OCI-LY3 (cell line): ENCODE measurements around the gene RALBP1.

Experiments
- EZH2phosphoT487 ChIP-seq: fragments of 200-600 bp; shearing (Covaris generic); IDR thresholded peaks from 2 replicates; pipeline ENCODE4 v1.6.1; 2018; ENCODE audit warnings: antibody characterized with exemption, mixed run types, low read depth
- TF ChIP-seq, protein P1 (sequence below): fragments of 200-600, 300-600 bp; sonication (generic); IDR thresholded peaks from 2 replicates; pipeline ENCODE4 v1.5.1; 2014; ENCODE audit warnings: antibody characterized with exemption, low read length, low read depth

GRCh38 chr18:9530226-9531009 lies 55.1 kb downstream of the RALBP1 start:
- TF ChIP-seq, protein P1, sequence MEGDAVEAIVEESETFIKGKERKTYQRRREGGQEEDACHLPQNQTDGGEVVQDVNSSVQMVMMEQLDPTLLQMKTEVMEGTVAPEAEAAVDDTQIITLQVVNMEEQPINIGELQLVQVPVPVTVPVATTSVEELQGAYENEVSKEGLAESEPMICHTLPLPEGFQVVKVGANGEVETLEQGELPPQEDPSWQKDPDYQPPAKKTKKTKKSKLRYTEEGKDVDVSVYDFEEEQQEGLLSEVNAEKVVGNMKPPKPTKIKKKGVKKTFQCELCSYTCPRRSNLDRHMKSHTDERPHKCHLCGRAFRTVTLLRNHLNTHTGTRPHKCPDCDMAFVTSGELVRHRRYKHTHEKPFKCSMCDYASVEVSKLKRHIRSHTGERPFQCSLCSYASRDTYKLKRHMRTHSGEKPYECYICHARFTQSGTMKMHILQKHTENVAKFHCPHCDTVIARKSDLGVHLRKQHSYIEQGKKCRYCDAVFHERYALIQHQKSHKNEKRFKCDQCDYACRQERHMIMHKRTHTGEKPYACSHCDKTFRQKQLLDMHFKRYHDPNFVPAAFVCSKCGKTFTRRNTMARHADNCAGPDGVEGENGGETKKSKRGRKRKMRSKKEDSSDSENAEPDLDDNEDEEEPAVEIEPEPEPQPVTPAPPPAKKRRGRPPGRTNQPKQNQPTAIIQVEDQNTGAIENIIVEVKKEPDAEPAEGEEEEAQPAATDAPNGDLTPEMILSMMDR: no peak
- no peak for TF ChIP-seq EZH2phosphoT487
